ENCODE measurements around the gene PDE3B. TPM values are rescaled to one million over a fixed set of nuclear protein-coding genes. Genes with fewer than 3 reads are reported as not detected.
"Not testable (repeated sequence)": the region's sequence is repeated elsewhere in the genome, so short reads cannot be mapped to it uniquely, and the experiment has no call there.

Gene PDE3B
- polyA plus RNA-seq, 1 experiment = 0.10 TPM

DNA sequence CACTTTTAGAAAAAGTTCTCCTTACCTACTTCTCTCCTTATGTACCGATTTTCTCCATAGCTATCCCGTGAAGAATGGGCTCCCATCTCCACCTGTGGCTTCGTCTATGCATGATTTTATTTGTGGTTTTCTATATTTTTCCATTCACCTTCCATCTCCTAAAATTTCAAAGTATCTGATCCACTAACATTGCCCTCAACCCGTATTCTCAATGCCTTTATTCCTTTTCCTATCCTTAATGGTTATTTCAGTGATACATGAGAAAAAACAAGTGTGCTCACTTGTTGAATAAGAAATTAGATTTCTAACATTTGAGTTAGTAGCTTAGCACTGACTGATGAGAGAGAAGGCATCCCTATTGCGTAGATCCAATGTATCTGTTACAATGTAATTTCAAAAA, 231.6 kb downstream of the PDE3B start:
- DNase-seq (ENCODE audit: low read depth, low spot score) = no peak
- CTCF ChIA-PET = interaction anchor here (0.9 to 1.4 kb wide), 2 partner anchors 33 to 100 kb away, joined by 3 read pairs; no protein-coding TSS in a partner anchor

DNA sequence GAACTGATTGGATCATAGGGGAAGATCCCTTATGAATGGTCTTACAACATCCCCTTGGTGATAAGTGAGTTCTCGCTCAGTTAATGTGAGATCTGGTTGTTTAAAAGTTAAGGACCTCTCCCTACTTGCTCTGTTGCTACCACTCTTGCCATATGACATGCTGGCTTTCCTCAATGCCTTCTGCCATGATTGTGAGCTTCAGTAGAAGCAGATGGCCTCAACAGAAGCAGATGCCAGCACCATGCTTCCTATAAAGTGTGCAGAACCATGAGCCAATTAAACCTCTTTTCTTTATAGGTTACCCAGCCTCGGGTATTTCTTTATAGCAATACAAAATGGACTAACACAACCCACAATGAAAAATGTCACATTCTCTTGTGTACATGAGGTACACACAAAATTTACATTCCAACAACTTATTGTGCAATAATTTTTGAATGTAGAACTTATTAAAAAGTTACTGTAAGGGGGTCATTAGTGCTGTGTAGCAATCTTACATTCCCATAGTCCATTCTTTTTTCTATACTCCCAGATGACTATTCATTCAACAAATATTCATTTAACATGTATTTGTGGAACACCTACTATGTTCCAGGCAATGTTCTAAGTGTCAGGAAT, 238.1 kb downstream of the PDE3B start:
- no peaks in the 10 kb centered on the region for H3K27me3 ChIP-seq (ENCODE audit: control insufficient read depth, insufficient read depth, low read length)
- DNase-seq (ENCODE audit: low read depth, low spot score) = no peak
- no peak overlapping the region for H3K4me3 ChIP-seq (ENCODE audit: low read depth, low read length)
- no peaks in the 10 kb centered on the region for H3K9me3 ChIP-seq (ENCODE audit: control insufficient read depth, insufficient read depth, low read length)
- POLR2A ChIA-PET = no interaction called here
- CTCF ChIA-PET = no interaction called here
- H3K27ac ChIP-seq (ENCODE audit: low read depth, low read length) = no peak overlapping the region
- TF ChIP-seq, protein P1, sequence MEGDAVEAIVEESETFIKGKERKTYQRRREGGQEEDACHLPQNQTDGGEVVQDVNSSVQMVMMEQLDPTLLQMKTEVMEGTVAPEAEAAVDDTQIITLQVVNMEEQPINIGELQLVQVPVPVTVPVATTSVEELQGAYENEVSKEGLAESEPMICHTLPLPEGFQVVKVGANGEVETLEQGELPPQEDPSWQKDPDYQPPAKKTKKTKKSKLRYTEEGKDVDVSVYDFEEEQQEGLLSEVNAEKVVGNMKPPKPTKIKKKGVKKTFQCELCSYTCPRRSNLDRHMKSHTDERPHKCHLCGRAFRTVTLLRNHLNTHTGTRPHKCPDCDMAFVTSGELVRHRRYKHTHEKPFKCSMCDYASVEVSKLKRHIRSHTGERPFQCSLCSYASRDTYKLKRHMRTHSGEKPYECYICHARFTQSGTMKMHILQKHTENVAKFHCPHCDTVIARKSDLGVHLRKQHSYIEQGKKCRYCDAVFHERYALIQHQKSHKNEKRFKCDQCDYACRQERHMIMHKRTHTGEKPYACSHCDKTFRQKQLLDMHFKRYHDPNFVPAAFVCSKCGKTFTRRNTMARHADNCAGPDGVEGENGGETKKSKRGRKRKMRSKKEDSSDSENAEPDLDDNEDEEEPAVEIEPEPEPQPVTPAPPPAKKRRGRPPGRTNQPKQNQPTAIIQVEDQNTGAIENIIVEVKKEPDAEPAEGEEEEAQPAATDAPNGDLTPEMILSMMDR (IDR thresholded peaks at IDR 0.05; ENCODE audit: low read depth, low read length) = no peak

More for the DNA sequence above, 231.6 kb downstream of the PDE3B start:
- Histone ChIP-seq H3K9me3 (ENCODE audit: control insufficient read depth, insufficient read depth, low read length) (no peaks in the 10 kb centered on the region), H3K4me3 (ENCODE audit: low read depth, low read length) (no peak overlapping the region), H3K27ac (ENCODE audit: low read depth, low read length) (no peak overlapping the region), H3K27me3 (ENCODE audit: control insufficient read depth, insufficient read depth, low read length) (no peaks in the 10 kb centered on the region)
- TF ChIP-seq, protein P1 (IDR thresholded peaks at IDR 0.05; ENCODE audit: low read depth, low read length) = no peak
- POLR2A ChIA-PET = no interaction called here

DNA sequence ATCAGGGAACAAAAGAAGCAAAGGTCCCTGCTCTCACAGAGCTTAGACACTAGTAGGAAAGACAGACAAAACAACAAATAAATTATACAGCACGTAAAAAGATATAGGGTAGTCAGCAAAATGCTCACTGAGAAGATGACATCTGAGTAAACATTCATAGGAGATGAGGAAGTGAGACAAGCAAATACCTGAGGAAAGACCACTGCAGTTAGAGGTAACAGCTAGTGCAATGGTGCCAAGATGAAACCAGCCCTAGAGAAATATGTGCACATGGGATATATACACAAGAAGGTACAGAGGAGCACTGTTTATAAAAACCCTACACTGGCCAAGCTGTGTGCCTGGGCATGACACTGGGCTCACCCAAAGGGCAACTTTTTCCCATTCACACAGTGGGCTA, 238.6 kb downstream of the PDE3B start:
- POLR2A ChIA-PET = no interaction called here

DNA sequence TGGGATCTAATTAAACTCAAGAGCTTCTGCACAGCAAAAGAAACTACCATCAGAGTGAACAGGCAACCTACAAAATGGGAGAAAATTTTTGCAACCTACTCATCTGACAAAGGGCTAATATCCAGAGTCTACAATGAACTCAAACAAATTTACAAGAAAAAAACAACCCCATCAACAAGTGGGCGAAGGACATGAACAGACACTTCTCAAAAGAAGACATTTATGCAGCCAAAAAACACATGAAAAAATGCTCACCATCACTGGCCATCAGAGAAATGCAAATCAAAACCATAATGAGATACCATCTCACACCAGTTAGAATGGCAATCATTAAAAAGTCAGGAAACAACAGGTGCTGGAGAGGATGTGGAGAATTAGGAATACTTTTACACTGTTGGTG, 240.1 kb downstream of the PDE3B start:
- H3K27me3 ChIP-seq (ENCODE audit: control insufficient read depth, insufficient read depth, low read length); DNase-seq (ENCODE audit: low read depth, low spot score); H3K27ac ChIP-seq (ENCODE audit: low read depth, low read length); POLR2A ChIA-PET; CTCF ChIA-PET; H3K9me3 ChIP-seq (ENCODE audit: control insufficient read depth, insufficient read depth, low read length); H3K4me3 ChIP-seq (ENCODE audit: low read depth, low read length): not testable (repeated sequence)

More for the DNA sequence above, 238.6 kb downstream of the PDE3B start:
- CTCF ChIA-PET = no interaction called here
- Histone ChIP-seq H3K9me3 (ENCODE audit: control insufficient read depth, insufficient read depth, low read length) (no peaks in the 10 kb centered on the region), H3K27me3 (ENCODE audit: control insufficient read depth, insufficient read depth, low read length) (no peaks in the 10 kb centered on the region), H3K27ac (ENCODE audit: low read depth, low read length) (no peak overlapping the region), H3K4me3 (ENCODE audit: low read depth, low read length) (no peak overlapping the region)
- no peak for DNase-seq (ENCODE audit: low read depth, low spot score)
- TF ChIP-seq, protein P1 (IDR thresholded peaks at IDR 0.05; ENCODE audit: low read depth, low read length) = no peak

DNA sequence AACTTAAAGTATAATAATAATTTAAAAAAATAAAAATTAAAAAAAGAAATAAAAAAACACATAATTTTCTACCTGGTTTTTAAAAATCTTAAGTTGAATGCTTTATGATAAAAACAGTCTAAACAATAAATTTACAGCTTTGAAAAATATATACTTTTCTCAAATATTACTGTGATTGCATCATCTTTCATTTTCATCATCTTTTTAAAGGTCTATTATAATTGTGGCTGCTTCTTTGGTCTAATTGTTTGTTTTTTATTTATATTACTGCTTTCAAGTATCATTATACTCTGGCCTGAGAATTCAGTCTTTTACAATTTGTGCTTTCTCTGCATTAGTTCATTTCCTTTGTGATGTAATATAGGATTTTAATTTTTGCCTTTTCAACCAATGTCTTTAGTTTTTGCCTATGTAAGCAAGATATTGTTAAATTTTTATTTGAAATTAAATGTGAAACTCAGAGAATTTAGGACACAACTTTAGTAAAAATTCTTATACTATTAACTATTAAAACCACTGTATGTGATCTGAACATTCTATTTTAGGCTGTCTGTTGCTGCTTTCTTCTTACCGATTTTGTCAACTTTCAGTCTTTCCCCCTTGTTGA, 241.2 kb downstream of the PDE3B start:
- Histone ChIP-seq H3K27me3 (ENCODE audit: control insufficient read depth, insufficient read depth, low read length) (no peaks in the 10 kb centered on the region), H3K9me3 (ENCODE audit: control insufficient read depth, insufficient read depth, low read length) (no peaks in the 10 kb centered on the region), H3K4me3 (ENCODE audit: low read depth, low read length) (no peak overlapping the region), H3K27ac (ENCODE audit: low read depth, low read length) (no peak overlapping the region)
- TF ChIP-seq, protein P1 (IDR thresholded peaks at IDR 0.05; ENCODE audit: low read depth, low read length) = no peak
- POLR2A ChIA-PET = no interaction called here
- CTCF ChIA-PET = no interaction called here
- no peak for DNase-seq (ENCODE audit: low read depth, low spot score)
